GM23338 (cell line): ENCODE results near the gene ZNF468. TPM values are rescaled to one million over a fixed set of nuclear protein-coding genes. Genes with fewer than 3 reads are reported as not detected.

Experiments
- polyA plus RNA-seq: library from polyadenylated mRNA; unstranded; fragments of >200 nt; fragmentation: Nextera tagmentation; extraction: Ambion mirVana; gene quantifications from 2 replicates; pipeline ENCODE4 v1.2.1, GENCODE V29; 2016
- small RNA-seq: library from RNA; depleted of rRNA; stranded (forward); fragments of <200 nt; gene quantifications from one replicate; pipeline ENCODE3, GENCODE V24; 2014; ENCODE audit warnings: low replicate concordance
- total RNA-seq: library from RNA; depleted of rRNA; stranded (reverse); fragments of >200 nt; shearing (Covaris generic); gene quantifications from 2 replicates; pipeline ENCODE4 v1.2.3, GENCODE V29; 2014; rRNA removed

ZNF468 gene
- total and polyA plus RNA-seq, 2 experiments from 2014 or later, result 11.8 to 34.9 TPM

Small RNA genes lying within 50 kb of the gene (small RNA-seq; reads per million reads assigned to genes)
- gene ZNF320, result 0.65 reads per million, percentile 45 among the genes with 10 or more reads in this experiment

Other genes with a start within 250 kb of the ZNF468 start
- 20.6 and 25.0 TPM in 2 replicates for gene ZNF83, start 219.3 kb downstream of the ZNF468 start, total RNA-seq
- 11.9 and 16.2 TPM in 2 replicates for gene ZNF83, start 219.3 kb downstream of the ZNF468 start, polyA plus RNA-seq
- gene ZNF611, start 122.6 kb downstream of the ZNF468 start, total RNA-seq, result 10.3 and 16.4 TPM in 2 replicates
- gene ZNF611, start 122.6 kb downstream of the ZNF468 start, polyA plus RNA-seq, result 5.3 and 6.6 TPM in 2 replicates
- gene ZNF600, start 70.8 kb downstream of the ZNF468 start, total RNA-seq, result 5.1 and 6.9 TPM in 2 replicates
- gene ZNF600, start 70.8 kb downstream of the ZNF468 start, polyA plus RNA-seq, result 6.0 and 7.7 TPM in 2 replicates
- 31.0 and 42.0 TPM in 2 replicates for gene ZNF28, start 36.0 kb downstream of the ZNF468 start, total RNA-seq
- gene ZNF28, start 36.0 kb downstream of the ZNF468 start, polyA plus RNA-seq, result 6.7 and 12.5 TPM in 2 replicates
- 20.6 and 32.3 TPM in 2 replicates for gene ZNF320, start 40.0 kb upstream of the ZNF468 start, total RNA-seq
- 13.6 TPM in 2 replicates for gene ZNF320, start 40.0 kb upstream of the ZNF468 start, polyA plus RNA-seq
- 8.3 and 10.5 TPM in 2 replicates for gene ZNF888, start 65.8 kb upstream of the ZNF468 start, total RNA-seq
- 1.8 and 2.3 TPM in 2 replicates for gene ZNF888, start 65.8 kb upstream of the ZNF468 start, polyA plus RNA-seq
- 9.5 and 17.0 TPM in 2 replicates for gene ZNF816, start 105.3 kb upstream of the ZNF468 start, total RNA-seq
- gene ZNF816, start 105.3 kb upstream of the ZNF468 start, polyA plus RNA-seq, result 4.5 and 7.0 TPM in 2 replicates
- 0.21 and 0.35 TPM in 2 replicates for gene ERVV-1, start 156.3 kb upstream of the ZNF468 start, total RNA-seq
- gene ERVV-1, start 156.3 kb upstream of the ZNF468 start, polyA plus RNA-seq, result 0.23 and 0.26 TPM in 2 replicates
- gene ERVV-2, start 187.1 kb upstream of the ZNF468 start, total RNA-seq, result 0.87 and 1.4 TPM in 2 replicates
- gene ERVV-2, start 187.1 kb upstream of the ZNF468 start, polyA plus RNA-seq, result 0.59 and 0.74 TPM in 2 replicates
- 37.6 and 48.7 TPM in 2 replicates for gene ZNF160, start 245.8 kb upstream of the ZNF468 start, total RNA-seq
- gene ZNF160, start 245.8 kb upstream of the ZNF468 start, polyA plus RNA-seq, result 12.5 and 16.9 TPM in 2 replicates